Activated naive CD4-positive, alpha-beta T cell treated with anti-CD3 and anti-CD28 coated beads, Interleukin-2, amount 50 U/mL, for 24 hours (primary cell): ENCODE results near the gene GABBR2.

Source experiments
- H3K27ac Mint-ChIP-seq: one replicate; pipeline ENCODE4 v1.8.0; 2021; ENCODE audit warnings: mild to moderate bottlenecking, mixed read lengths
- H3K27me3 Mint-ChIP-seq: one replicate; pipeline ENCODE4 v1.8.0; 2021; ENCODE audit warnings: mixed read lengths
- H3K36me3 Mint-ChIP-seq: one replicate; pipeline ENCODE4 v1.8.0; 2021; ENCODE audit warnings: mixed read lengths
- H3K4me1 Mint-ChIP-seq: one replicate; pipeline ENCODE4 v1.8.0; 2021; ENCODE audit warnings: mixed read lengths
- H3K4me3 Mint-ChIP-seq: one replicate; pipeline ENCODE4 v1.8.0; 2021; ENCODE audit warnings: mild to moderate bottlenecking, mixed read lengths
- H3K9me3 Mint-ChIP-seq: one replicate; pipeline ENCODE4 v1.8.0; 2021; ENCODE audit warnings: mixed read lengths

The GABBR2 gene

GRCh38 chr9:98547606-98548005 lies 161.1 kb downstream of the GABBR2 start:
- no peaks in the 10 kb centered on the region for H3K36me3 Mint-ChIP-seq
- H3K27me3 Mint-ChIP-seq: no peaks in the 10 kb centered on the region
- H3K27ac Mint-ChIP-seq: no peak overlapping the region
- H3K4me3 Mint-ChIP-seq: no peak overlapping the region
- H3K9me3 Mint-ChIP-seq: no peaks in the 10 kb centered on the region
- no peaks in the 10 kb centered on the region for H3K4me1 Mint-ChIP-seq

- Mint-ChIP-seq H3K9me3 (no peaks in the 10 kb centered on the region), H3K27me3 (no peaks in the 10 kb centered on the region), H3K27ac (no peak overlapping the region), H3K4me3 (no peak overlapping the region), H3K4me1 (no peaks in the 10 kb centered on the region), H3K36me3 (no peaks in the 10 kb centered on the region)
Measured at GRCh38 chr9:98545021-98545420, 163.7 kb downstream of the GABBR2 start.

GRCh38 chr9:98541684-98542230 lies 167.0 kb downstream of the GABBR2 start:
- Mint-ChIP-seq H3K4me3 (no peak overlapping the region), H3K27ac (no peak overlapping the region), H3K4me1 (no peaks in the 10 kb centered on the region), H3K9me3 (no peaks in the 10 kb centered on the region), H3K27me3 (no peaks in the 10 kb centered on the region), H3K36me3 (no peaks in the 10 kb centered on the region)

GRCh38 chr9:98540476-98540875 lies 168.3 kb downstream of the GABBR2 start:
- H3K4me3 Mint-ChIP-seq: no peak overlapping the region
- no peak overlapping the region for H3K27ac Mint-ChIP-seq
- H3K36me3 Mint-ChIP-seq: no peaks in the 10 kb centered on the region
- no peaks in the 10 kb centered on the region for H3K27me3 Mint-ChIP-seq
- no peaks in the 10 kb centered on the region for H3K4me1 Mint-ChIP-seq
- H3K9me3 Mint-ChIP-seq: no peaks in the 10 kb centered on the region

GRCh38 chr9:98539954-98540353 lies 168.8 kb downstream of the GABBR2 start:
- Mint-ChIP-seq H3K27me3 (no peaks in the 10 kb centered on the region), H3K27ac (no peak overlapping the region), H3K9me3 (no peaks in the 10 kb centered on the region), H3K4me1 (no peaks in the 10 kb centered on the region), H3K4me3 (no peak overlapping the region), H3K36me3 (no peaks in the 10 kb centered on the region)

GRCh38 chr9:98538626-98539031 lies 170.1 kb downstream of the GABBR2 start:
- Mint-ChIP-seq H3K27me3 (no peaks in the 10 kb centered on the region), H3K4me1 (no peaks in the 10 kb centered on the region), H3K4me3 (no peak overlapping the region), H3K27ac (no peak overlapping the region), H3K9me3 (no peaks in the 10 kb centered on the region), H3K36me3 (no peaks in the 10 kb centered on the region)

GRCh38 chr9:98538203-98538602 lies 170.5 kb downstream of the GABBR2 start:
- Mint-ChIP-seq H3K36me3 (no peaks in the 10 kb centered on the region), H3K27me3 (no peaks in the 10 kb centered on the region), H3K9me3 (no peaks in the 10 kb centered on the region), H3K27ac (no peak overlapping the region), H3K4me3 (no peak overlapping the region), H3K4me1 (no peaks in the 10 kb centered on the region)

- no peak overlapping the region for H3K4me3 Mint-ChIP-seq
Measured at GRCh38 chr9:98536542-98537173, 172.1 kb downstream of the GABBR2 start.

GRCh38 chr9:98533866-98534265 lies 174.9 kb downstream of the GABBR2 start:
- Mint-ChIP-seq H3K27me3 (peaks cover 3% of the 10 kb centered on the region), H3K9me3 (no peaks in the 10 kb centered on the region), H3K36me3 (no peaks in the 10 kb centered on the region), H3K4me3 (no peak overlapping the region), H3K27ac (no peak overlapping the region), H3K4me1 (no peaks in the 10 kb centered on the region)

More at GRCh38 chr9:98536542-98537173, 172.1 kb downstream of the GABBR2 start:
- Mint-ChIP-seq H3K9me3 (no peaks in the 10 kb centered on the region), H3K27me3 (no peaks in the 10 kb centered on the region), H3K27ac (no peak overlapping the region), H3K4me1 (no peaks in the 10 kb centered on the region), H3K36me3 (no peaks in the 10 kb centered on the region)

- H3K27me3 Mint-ChIP-seq: peaks cover 3% of the 10 kb centered on the region
- H3K27ac Mint-ChIP-seq: no peak overlapping the region
- no peaks in the 10 kb centered on the region for H3K9me3 Mint-ChIP-seq
- H3K36me3 Mint-ChIP-seq: no peaks in the 10 kb centered on the region
- H3K4me3 Mint-ChIP-seq: no peak overlapping the region
- H3K4me1 Mint-ChIP-seq: no peaks in the 10 kb centered on the region
Measured at GRCh38 chr9:98533132-98533531, 175.6 kb downstream of the GABBR2 start.

- Mint-ChIP-seq H3K27ac (no peak overlapping the region), H3K4me3 (no peak overlapping the region), H3K9me3 (no peaks in the 10 kb centered on the region), H3K36me3 (no peaks in the 10 kb centered on the region), H3K4me1 (no peaks in the 10 kb centered on the region), H3K27me3 (peaks cover 3% of the 10 kb centered on the region)
Measured at GRCh38 chr9:98532574-98532973, 176.2 kb downstream of the GABBR2 start.

- Mint-ChIP-seq H3K4me1 (no peaks in the 10 kb centered on the region), H3K9me3 (no peaks in the 10 kb centered on the region), H3K4me3 (no peak overlapping the region), H3K36me3 (no peaks in the 10 kb centered on the region), H3K27ac (no peak overlapping the region), H3K27me3 (peaks cover 3% of the 10 kb centered on the region)
Measured at GRCh38 chr9:98532147-98532546, 176.6 kb downstream of the GABBR2 start.

- no peak overlapping the region for H3K27ac Mint-ChIP-seq
- no peak overlapping the region for H3K4me3 Mint-ChIP-seq
- no peaks in the 10 kb centered on the region for H3K36me3 Mint-ChIP-seq
- peaks cover 9% of the 10 kb centered on the region for H3K27me3 Mint-ChIP-seq
- H3K9me3 Mint-ChIP-seq: peaks cover 6% of the 10 kb centered on the region
- no peaks in the 10 kb centered on the region for H3K4me1 Mint-ChIP-seq
Measured at GRCh38 chr9:98530806-98531386, 177.8 kb downstream of the GABBR2 start.

- Mint-ChIP-seq H3K36me3 (no peaks in the 10 kb centered on the region), H3K4me3 (no peak overlapping the region), H3K27me3 (peaks cover 9% of the 10 kb centered on the region), H3K9me3 (peaks cover 6% of the 10 kb centered on the region), H3K4me1 (no peaks in the 10 kb centered on the region), H3K27ac (no peak overlapping the region)
Measured at GRCh38 chr9:98530275-98530674, 178.5 kb downstream of the GABBR2 start.

GRCh38 chr9:98529841-98530240 lies 178.9 kb downstream of the GABBR2 start:
- no peaks in the 10 kb centered on the region for H3K36me3 Mint-ChIP-seq
- peaks cover 11% of the 10 kb centered on the region for H3K27me3 Mint-ChIP-seq
- H3K27ac Mint-ChIP-seq: no peak overlapping the region
- H3K4me3 Mint-ChIP-seq: no peak overlapping the region
- H3K4me1 Mint-ChIP-seq: no peaks in the 10 kb centered on the region
- peaks cover 6% of the 10 kb centered on the region for H3K9me3 Mint-ChIP-seq

- Mint-ChIP-seq H3K4me1 (no peaks in the 10 kb centered on the region), H3K4me3 (no peak overlapping the region), H3K36me3 (no peaks in the 10 kb centered on the region), H3K27ac (no peak overlapping the region), H3K9me3 (peaks cover 6% of the 10 kb centered on the region), H3K27me3 (peaks cover 33% of the 10 kb centered on the region)
Measured at GRCh38 chr9:98523231-98523901, 185.4 kb downstream of the GABBR2 start.
